Measurements from ENCODE around the gene KRTDAP. TPM values are rescaled to one million over a fixed set of nuclear protein-coding genes. Genes with fewer than 3 reads are reported as not detected.

The KRTDAP gene
- polyA plus RNA-seq, 10 donors, result 1.2 to 195 (median 65.7) TPM; not detected in 7

- no peak for DNase-seq
These were observed 23.5 kb upstream of the KRTDAP start, which contains the start of gene DMKN for GRCh38 chr19:35513628-35514281. Gene DMKN, minus strand, starts transcription at chr19:35513649. Its CDS starts 174 bp downstream, at chr19:35513475.

GRCh38 chr19:35512831-35513627 lies 22.8 kb upstream of the KRTDAP start:
- DNase-seq, result no peak

DNA sequence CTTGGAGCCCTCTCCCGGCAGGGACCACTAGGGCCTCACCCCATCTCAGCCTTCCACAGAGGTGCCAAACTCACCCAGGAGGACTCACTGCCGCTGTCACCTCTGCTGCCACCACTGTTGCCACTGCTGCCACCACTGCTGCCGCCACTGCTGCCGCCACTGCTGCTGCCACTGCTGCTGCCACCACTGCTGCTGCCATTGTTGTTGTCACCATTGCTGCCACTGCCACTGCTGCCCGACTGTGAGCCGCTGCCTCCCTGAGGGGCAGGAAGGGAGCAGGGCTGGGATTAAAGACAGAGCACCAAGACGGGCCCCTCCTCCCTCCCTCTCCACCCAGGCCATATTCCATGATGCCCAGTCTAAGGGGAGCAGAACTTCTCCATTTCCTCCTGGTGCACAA lies 21.1 kb upstream of the KRTDAP start:
- no peak for DNase-seq

DNA sequence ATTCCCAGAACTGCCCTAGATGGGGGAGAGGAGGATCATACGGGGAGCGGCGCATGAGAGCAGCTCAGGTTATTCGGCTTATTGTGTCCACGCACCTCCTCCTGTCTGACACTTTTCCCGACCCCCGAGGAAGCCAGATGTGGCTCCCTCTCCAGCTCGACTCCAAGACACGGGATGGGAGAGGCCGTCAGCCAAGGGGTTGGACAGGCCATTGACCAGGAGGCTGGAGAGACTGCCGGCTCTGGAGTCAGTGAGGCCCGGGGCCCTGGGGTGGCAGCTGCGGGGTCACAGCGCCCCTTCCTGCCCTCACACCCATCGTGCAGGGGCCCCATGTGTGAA lies 20.3 kb upstream of the KRTDAP start:
- no peak for DNase-seq

- DNase-seq, result peak in 2 of 3 donors; percentile 53 to 74
These were observed 19.8 kb upstream of the KRTDAP start for GRCh38 chr19:35509861-35510625.

GRCh38 chr19:35509018-35509652 lies 18.9 kb upstream of the KRTDAP start:
- DNase-seq, result no peak

DNA sequence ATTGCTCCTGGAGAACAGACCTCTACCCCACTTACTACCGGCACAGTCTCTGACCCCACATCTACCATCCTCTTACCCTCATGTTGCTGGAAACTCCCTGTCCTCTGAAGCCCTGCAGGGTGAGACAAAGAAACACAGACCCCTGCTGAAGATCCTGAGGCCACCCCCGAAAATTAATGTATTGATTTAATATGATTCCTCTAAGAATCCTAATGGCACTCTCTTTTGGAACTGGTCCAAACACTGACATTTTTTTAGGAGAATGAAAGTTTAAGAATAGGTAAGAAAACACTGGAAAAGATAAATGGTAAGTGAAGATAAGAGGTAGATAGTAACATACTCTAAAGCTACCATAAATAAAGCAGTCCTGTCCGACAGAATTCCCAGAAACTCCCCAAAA lies 17.9 kb upstream of the KRTDAP start:
- no peak for DNase-seq

DNA sequence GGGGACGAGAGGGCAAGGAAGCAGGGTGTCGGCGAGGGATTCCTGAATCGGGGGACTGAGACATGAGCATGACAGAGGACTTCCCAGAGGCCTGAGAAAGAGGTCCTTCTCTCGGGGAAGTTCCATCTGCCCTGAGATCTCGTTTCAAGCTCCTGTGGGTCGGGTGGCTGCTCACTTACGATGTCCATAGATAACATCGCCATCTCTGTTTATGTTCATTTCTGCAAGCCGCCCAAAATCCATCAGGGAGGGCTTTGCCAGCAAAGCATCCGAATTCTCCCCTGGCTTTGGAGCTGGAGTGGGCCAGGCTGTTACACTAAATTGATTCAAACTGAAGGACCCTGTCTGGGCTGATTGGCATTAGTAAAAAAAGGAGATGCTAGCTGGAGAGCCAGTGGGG lies 17.3 kb upstream of the KRTDAP start:
- no peak for DNase-seq

- no peak for DNase-seq
These were observed 15.7 kb upstream of the KRTDAP start for GRCh38 chr19:35506011-35506410.

- no peak for DNase-seq
These were observed 12.5 kb upstream of the KRTDAP start for GRCh38 chr19:35502751-35503150.

DNA sequence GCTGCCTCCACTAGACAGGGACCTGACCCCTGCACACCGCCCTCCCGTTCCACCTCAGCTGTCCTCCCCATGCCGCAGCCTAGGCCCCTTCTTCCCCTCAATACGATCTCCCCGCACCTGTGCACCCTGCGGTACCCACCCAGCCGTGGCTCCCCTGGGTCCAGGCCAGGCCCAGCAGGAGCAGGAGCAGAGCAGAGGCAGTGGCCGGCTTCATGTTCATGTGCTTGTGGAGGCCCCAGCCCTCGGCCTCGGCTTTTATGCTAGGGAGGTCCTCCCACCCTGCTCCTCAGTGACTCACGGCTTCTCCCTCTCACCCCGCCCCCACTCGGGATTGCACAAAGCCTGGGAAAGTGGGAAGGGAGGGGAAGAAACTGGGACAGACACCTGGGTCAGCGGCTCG lies 11.4 kb upstream of the KRTDAP start:
- no peak for DNase-seq

DNA sequence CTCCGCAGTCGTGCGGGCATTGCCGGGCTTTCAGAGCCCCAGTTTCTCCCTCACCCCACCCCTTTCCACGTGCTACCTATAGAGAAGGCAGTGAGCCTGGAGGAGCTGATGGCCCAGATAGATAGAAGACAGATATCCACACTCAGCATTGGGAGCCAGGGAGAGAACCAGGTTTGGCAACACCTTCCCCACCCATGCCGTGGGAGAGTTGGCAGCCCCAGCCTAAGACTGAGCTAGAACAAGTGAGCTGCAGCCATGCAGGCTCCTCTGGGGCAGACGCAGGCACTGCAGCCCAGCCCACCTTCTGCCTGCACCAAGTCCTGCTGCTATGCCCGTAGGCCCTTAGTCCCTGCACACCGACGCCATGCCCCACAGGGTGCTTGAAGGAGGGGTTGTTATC lies 10.3 kb upstream of the KRTDAP start:
- DNase-seq, result no peak

DNA sequence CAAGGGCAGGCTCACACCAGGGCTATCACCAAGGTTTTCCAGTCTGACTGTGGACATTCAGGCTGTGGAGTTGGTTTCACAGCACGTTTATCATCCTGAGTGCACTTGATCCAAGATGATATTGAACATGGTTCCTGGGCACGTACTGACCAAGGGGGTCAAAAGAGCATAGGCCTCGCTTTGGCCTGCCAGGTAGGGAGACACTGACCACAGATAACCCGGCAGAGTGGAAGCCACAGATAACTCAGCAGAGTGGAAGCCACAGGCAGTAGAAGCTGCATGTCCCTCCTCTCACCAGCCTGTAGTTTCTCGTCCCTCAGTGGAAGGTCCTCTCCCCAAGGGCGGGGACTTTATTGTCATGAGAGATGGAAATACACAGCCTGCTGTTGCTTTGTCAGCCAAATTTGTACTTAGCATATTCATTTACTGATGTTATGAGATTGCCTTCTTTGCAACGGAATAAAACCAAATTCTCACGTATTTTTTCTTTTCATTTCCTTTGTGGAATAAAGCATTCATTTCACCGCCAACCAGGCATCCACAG lies 8.8 kb upstream of the KRTDAP start:
- no peak for DNase-seq

GRCh38 chr19:35498220-35498619 lies 8.0 kb upstream of the KRTDAP start:
- no peak for DNase-seq

DNA sequence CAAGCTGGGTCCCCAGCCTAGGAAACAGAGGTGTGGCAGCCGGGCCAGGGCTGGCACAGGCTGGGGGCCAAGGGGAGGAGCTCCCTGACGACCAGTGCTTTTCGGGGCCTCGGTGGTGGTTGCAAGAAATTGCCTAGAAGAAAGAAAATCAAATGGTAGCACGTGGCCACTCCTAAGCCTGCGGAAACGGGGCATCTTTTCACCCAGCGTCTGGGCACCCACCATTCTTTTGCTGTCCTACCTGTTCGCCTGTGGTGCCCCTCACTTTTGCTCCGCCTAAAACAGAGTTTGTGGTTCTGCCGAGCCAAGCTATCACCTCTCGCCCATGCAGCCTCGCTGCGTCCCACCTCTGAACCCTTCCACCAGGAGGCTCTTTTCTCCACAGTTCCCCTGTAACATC lies 7.1 kb upstream of the KRTDAP start:
- no peak for DNase-seq

- DNase-seq, result peak; percentile 20 to 75 (median 51)
These were observed 5.1 kb upstream of the KRTDAP start for GRCh38 chr19:35495107-35496064.

DNA sequence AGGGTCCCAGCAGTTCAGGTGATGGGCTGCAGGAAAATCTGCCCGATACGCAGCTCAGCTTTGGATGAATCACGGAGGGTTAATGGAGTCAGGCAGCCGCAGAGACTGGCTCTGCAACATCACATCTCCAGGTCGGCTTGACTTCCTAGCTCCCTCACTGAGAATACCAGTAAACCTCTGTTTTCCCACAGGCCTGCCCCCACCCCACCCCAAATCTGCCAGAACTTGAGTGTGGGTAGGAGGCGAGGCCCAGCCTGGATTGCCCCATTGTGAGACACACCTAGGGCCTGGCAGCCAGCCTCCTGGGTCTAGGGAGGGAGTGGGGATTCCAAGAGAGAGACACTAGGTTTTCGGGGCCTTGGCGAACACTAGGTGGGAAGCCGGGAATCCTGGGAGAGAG lies 3.7 kb upstream of the KRTDAP start:
- DNase-seq, result no peak

DNA sequence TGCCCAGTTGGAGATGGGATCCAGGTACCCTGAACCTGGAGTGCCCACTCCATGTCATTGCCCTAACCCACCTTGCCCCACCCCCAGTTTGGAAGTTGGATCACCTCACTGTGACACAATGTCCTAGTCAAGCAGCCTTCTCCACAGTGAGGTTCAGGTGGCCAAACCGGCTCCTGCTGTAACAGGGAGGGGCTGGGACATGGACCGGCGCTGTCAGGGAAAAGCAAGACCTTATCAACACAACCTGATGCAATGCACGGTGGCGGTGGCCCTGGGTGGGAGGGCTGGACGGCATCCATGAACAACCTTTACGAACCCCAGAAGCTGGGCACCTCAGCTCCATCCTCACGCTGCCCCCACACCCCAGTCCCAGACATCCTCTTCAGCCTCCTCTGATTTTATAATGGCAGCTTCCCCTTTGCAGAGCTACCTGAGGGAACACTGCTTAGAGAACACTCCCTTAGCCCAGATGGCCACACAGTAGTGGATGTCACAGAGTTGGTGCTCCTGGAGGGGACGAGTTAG lies 1.6 kb upstream of the KRTDAP start:
- DNase-seq, result no peak

DNA sequence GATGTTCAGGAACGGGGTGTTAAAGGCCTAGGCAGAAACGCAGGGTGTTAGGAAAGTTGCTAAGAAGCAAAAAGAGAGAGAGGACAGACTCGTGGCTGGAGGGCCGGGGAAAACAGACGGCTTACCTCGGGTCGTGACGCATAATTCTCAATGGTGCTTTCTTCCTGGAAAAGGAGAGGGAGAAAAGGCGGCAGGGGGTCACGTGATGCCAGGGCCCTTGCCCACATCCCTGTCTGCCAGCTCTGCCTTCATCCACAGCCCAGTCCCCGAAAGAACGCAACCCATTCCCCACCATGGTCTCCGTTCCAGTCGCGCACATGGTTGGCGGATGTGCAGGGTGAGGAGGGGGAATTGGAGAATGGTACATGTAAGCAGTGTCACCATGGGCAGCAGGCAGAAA lies 1.6 kb downstream of the KRTDAP start:
- DNase-seq, result no peak

DNA sequence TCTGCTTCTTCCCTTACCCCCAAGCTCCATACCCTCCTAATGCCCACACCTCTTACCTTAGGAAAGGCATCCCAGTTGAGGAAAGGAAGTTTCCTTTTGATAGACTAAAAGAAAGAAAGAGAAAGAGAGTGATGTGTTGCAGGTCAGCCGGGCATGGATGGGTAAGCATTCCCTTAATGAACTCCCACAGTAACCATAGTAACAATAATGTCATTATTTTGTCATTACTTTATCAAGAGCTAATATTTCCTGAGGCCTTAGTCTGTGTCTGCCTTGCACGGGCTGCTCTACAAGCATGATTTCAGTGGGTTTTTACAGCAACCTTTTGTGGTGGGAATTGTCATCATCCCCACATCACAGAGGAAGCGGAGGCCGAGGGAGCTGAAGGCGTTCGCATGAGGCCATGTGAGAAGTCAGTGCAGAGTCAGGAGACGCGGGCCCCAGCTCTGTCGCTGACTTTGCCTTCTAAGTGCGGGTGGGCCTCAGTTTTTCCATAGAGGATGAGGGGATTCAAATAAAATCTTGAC lies 2.5 kb downstream of the KRTDAP start:
- no peak for DNase-seq

Measured in muscle of back (tissue), 11 donors.